GM19238 (cell line): ENCODE measurements around the gene RNF181.
"Not testable (repeated sequence)": the region's sequence is repeated elsewhere in the genome, so short reads cannot be mapped to it uniquely, and the experiment has no call there.

Source experiments
- DNase-seq: peaks from one replicate; pipeline ENCODE4 v3.0.0; 2011; ENCODE audit warnings: low spot score; ENCODE audit not compliant: insufficient read length

RNF181 gene

DNA sequence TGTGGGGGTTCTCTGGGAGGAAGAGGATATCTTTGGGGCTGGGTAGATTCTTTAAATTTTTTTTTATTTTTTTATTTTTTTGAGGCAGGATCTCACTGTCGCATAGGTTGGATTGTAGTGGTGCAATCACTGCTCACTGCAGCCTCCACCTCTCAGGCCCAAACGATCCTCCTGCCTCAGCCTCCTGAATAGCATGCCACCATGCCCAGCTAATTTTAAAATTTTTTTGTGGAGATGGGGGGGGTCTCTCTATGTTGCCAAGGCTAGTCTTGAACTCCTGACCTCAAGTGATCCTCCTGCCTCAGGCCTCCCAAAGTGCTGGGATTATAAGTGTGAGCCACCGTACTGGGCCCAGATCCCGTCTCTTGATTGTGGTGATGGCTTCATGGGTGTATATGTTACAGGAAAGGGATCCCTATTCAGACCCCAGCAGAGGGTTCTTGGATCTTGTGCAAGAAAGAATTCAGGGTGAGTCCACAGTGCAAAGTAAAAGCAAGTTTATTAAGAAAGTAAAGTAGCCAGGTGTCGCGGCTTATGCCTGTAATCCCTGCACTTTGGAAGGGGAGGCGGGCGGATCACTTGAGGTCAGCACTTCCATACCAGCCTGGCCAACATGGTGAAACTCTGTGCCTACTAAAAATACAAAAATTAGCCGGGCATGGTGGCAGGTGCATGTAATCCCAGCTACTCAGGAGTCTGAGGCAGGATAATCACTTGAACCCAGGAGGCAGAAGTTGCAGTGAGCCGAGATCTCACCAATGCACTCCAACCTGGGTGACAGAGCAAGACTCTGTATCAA is 18.4 kb downstream of the RNF181 start:
- DNase-seq = no peak

DNA sequence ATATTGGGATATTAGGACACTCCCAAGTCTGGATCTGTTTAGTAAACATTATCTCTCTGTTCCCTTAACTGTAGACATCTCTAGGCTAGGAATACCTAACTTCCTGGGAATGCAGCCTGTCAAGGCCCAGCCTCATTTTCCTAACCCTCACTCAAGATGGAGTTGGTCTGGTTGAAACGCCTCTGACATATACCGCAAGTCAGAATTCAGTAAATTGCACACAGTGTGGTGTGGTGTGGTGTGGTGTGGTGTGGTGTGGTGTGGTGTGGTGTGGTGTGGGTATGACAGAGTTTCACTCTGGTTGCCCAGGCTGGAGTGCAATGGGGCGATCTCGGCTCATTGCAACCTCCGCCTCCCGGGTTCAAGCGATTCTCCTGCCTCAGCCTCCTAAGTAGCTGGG is 19.2 kb downstream of the RNF181 start:
- DNase-seq = not testable (repeated sequence)

DNA sequence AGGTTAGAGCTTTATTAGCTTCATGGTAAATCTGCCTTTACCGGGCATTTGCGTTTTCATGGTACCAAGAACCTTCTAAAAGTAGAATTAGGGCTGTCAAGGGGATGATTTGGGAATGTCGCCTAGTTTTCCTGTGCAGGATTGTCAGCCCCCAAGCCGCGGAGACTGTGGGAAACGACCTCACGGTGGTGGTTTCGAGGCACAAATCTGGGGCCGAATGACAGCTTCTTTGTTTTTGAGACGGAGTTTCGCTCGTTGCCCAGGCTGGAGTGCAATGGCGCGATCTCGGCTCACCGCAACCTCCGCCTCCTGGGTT is 19.8 kb downstream of the RNF181 start:
- no peak for DNase-seq

DNA sequence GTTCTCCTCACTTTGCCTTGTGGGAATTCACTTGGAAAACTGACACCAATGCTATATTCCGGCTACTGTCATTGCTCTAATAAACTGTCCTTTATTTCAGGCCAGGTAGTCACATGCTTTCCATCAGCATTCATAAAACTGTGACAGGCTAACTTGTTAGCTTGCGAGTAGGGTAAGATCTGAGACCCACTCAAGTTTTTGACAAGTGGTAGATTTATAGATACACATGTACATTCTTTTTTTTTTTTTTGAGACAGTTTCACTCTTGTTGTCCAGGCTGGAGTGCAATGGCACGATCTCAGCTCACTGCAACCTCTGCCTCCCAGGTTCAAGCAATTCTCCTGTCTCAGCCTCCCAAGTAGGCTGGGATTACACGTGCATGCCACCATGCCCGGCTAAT is 22.2 kb downstream of the RNF181 start:
- DNase-seq = not testable (repeated sequence)

DNA sequence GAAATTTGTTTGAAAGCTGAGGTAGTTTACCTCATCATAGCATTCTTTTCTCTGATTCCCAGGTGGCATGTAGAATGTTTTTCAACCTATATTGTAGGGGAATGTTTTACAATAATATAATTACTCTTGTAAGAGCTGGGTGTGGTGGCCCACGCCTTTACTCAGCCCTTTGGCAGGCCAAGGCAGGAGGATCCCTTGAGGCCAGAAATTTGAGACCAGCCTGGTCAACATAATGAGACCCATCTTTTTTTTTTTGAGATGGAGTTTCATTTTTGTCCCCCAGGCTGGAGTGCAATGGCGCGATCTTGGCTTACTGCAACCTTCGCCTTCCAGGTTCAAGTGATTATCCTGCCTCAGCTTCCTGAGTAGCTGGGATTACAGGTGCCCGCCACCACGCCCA is 24.1 kb downstream of the RNF181 start:
- DNase-seq = no peak

DNA sequence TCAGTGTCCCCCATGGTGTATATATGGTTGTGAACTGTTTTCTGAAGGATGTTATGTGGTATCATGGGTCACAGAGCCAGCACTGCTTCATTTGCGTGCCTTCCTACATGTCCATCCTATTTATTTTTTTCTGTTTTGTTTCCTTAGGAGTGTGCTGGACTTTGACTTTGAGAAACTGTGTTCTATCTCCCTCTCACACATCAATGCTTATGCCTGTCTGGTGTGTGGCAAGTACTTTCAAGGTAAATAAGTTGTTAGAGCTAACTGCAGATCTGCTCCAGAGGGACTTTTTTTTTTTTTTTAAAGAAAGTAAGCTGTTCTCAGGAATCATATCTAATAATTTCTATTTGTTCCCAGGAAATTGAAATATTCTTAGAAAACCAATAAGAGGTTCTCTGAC is 25.8 kb downstream of the RNF181 start:
- no peak for DNase-seq

DNA sequence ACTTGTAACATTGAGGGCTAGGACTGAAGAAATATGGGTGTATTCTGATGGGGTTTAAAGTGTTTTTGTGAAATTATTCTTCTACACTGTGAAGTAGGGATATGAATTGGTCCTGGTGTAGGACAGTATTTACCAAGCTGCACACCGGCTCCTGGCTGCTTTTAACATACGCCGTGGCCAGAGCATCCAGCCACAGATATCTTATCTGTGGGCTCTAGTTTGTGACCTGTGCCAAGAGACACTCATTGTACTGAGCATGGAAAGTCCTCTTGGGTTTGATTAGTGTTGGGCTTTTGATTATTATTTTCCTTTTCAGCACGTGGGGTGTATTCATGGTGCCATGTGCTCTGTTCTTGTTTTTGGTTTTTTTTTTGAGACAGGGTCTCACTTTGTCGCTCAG is 28.4 kb downstream of the RNF181 start:
- DNase-seq = no peak

DNA sequence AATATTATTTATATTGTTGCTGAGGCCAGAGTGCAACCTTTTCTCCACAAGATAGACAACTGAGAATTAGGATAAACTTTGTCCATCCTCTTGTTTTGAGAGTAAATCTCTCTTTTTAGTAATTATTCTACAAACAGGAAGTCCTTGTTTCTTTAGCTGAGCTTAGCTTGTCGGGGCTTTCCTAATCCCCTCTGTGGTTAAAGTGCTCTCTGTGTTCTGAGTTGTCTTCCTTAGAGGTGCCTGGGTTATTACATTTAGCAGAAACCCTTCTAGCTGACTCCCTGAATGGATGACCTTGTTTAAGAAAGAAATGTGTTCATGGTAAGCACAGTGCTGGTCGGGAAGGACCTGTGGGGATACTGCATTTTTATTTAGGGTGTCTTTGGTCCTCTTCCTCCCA is 33.1 kb downstream of the RNF181 start:
- no peak for DNase-seq

DNA sequence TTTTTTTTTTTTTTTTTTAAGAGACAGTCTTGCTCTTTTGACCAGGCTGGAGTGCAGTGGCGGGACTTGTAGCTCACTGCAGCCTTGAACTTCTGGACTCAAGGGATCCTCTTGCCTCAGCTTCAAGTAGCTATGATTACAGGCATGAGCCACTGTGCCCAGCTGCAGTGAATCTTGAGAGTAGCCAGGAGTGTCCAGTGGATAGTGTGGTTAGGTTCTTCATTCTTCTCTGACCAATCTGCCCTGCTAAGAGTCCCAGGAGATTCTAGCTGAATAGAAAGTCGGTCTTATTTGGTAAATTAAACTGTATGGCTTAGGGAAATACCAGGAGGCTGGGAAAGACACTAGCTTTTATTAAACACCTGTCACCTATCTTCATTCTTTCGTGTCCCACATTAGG is 35.8 kb downstream of the RNF181 start:
- no peak for DNase-seq

DNA sequence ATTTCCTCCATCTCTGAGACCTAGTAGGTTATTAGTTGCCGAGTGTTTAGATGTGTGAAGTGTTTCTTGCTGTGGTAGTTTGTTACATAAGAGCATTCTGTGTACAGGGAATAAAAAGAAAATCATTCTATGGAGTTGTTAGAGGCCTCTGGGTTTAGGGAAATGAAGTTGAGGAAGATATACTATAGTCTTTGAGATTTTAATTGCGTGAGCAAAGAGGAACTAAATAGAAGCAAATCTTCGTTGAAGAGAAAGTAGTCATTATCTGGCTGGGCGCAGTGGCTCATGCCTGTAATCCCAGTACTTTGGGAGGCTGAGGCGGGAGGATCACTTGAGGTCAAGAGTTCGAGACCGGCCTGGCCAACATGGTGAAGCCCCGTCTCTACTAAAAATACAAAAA is 39.5 kb downstream of the RNF181 start:
- DNase-seq = no peak

DNA sequence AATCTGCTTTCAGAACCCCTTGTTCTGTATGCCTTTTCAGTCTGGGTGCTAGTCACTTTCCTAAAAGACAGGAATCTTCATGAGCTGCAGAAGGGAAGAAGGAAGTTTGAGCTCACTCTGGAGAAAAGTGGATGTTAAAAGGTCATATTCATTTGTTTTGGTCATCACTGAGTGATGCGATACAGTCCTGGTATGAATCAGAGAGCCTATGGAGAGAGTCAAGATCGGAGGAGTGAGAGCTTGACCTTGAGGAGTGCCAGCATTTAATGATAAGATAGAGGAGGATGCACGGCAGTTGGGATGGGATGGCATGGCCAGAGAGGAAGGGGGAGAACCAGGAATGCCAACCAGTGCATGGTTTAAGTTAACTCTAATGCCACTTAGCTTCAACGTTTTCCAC is 40.1 kb downstream of the RNF181 start:
- no peak for DNase-seq

DNA sequence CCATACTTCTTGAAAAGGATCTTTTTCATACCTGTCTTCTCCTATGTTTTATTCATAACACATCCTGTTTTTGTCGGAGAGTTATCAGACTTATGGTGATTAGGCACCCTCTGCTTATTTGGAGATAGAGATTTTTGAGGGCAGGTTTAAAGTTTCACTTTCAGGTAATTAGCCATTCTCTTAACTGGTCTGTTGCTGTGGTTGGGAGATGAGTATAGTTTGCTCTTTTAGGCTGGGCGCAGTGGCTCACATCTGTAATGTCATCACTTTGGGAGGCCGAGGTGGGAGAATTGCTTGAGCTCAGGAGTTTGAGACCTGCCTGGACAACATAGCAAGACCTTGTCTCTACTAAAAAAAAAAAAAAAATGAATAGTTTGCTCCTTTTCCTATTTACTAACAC is 47.2 kb downstream of the RNF181 start:
- no peak for DNase-seq

DNA sequence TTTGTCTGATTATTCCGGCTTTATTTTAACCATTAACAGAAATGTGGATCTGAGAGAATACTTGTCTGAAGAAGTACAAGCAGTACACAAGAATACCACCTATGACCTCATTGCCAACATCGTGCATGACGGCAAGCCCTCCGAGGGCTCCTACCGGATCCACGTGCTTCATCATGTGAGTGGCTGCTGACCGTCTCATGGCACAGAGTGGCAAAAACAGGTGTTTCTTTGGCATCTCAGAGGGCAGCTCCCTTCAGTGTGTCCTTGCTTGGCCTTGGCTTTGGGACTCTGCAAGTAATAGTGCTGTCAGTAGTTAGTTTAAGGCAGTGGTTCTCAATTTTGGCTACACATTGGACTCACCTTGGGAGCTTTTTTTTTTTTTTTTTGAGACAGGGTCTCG is 49.4 kb downstream of the RNF181 start:
- no peak for DNase-seq

DNA sequence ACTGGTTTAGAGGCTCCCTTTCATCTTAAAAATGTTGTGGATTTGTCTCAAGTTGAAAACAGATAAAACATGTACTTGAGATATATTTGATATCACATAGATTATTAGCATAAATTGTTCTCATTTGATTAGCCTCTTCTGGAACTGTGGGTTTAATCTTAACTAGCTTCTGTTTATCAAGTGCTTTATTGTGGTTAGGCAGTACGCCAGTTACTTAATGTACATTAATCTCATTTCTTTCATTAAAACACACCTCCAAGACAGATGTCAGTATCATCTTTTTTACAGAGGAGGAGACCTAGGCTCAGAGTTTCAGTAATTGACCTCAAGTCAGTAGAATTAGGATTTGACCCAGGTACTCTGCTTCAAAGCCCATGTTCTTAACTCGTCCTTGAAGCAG is 50.6 kb downstream of the RNF181 start:
- no peak for DNase-seq
